Stimulated activated CD4-positive, alpha-beta T cell treated with anti-CD3 and anti-CD28 coated beads, Interleukin-1b, Interleukin-23, amount 100 ng/mL, for 1 hour (primary cell): ENCODE data around the gene CTNNA1.
"Not testable (repeated sequence)": the region's sequence is repeated elsewhere in the genome, so short reads cannot be mapped to it uniquely, and the experiment has no call there.

Experiments
- DNase-seq, 2 donors: peaks; one replicate each; pipeline ENCODE4 v3.0.0-alpha.2; 2020; ENCODE audit warnings: low read depth in 2 of 2

CTNNA1 gene

DNA sequence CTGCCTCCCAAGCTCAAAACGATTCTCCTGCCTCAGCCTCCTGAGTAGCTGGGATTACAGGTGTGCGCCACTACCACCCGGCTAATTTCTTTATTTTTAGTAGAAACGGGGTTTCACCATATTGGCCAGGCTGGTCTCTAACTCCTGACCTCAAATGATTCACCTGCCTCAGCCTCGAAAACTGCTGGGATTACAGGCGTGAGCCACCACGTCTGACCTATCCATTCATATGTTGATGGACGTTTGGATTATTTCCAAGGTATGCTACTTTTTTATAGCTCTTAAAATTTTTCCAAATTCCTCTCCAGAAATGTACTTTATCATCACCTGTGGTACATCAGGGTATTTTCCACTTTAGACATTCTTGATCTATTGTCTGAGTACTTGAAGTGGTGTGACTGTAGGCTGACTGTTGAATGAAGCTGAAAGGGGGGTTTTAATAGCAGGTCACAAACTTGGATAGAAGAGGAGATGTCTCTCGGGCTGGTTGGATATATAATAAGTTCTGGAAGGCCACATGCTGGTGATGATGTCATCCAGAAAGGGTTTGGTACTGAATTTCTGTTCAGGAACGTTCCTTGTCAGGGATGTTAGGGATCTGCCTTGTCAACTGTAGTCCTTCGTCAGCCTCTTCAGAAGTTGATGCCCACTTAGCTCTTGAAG, 7.4 kb downstream of the CTNNA1 start:
- DNase-seq, result no peak

DNA sequence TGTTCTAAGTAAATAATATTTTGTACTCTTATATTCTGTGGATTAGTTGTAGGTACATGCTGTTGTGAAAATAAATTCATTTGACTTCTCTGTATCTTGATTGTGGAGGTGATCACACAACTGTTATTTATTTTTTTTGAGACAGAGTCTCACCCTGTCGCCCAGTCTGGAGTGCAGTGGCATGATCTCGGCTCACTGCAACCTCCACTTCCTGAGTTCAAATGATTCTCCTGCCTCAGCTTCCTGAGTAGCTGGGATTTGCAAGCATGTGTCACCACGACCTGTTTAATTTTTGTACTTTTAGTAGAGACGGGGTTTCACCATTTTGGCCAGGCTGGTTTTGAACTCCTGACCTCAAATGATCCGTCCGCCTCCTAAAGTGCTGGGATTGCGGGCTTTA, 7.9 kb downstream of the CTNNA1 start:
- not testable (repeated sequence) for DNase-seq

GRCh38 chr5:138761670-138762069, 8.4 kb downstream of the CTNNA1 start:
- not testable (repeated sequence) for DNase-seq

- DNase-seq, result no peak
Observed at GRCh38 chr5:138762110-138762509, 8.9 kb downstream of the CTNNA1 start.

GRCh38 chr5:138763037-138763778, 10.0 kb downstream of the CTNNA1 start:
- DNase-seq, result no peak

GRCh38 chr5:138770291-138770690, 17.1 kb downstream of the CTNNA1 start:
- no peak for DNase-seq

GRCh38 chr5:138770977-138771376, 17.8 kb downstream of the CTNNA1 start:
- no peak for DNase-seq

GRCh38 chr5:138772986-138773594, 19.9 kb downstream of the CTNNA1 start:
- DNase-seq, result no peak

DNA sequence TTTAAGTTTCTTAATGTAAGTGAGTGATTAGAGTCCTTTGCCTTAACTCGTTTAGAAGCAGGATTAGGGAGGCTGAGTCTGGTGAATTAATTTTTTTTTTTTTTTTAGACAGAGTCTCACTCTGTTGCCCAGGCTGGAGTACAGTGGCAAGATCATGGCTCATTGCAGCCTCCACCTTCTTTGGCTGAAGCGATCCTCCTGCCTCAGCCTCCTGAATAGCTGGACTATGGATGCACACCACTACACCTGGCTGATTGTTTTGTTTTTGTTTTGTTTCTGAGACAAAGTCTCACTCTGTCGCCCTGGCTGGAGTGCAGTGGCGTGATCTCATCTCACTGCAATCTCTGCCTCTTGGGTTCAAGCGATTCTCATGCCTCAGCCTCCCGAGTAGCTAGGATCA, 20.4 kb downstream of the CTNNA1 start:
- not testable (repeated sequence) for DNase-seq

DNA sequence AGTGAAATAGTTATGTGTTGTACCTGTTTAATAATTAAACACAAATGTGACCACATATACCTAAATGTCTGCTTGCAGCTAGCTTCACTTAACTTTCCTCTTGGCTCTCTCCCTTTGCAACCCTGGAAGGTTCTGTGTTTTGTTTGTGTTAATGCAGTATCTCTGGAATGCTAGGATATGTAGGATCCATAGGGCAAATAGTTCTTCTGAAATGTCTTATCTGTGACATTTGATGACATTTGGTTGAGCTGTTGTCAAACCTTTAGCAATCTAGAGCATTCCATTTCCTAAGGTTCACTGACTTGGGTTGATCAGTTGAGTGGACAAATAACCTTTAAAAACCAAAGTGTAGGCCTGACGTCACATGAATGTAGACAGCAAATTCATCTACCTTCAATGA, 21.8 kb downstream of the CTNNA1 start:
- DNase-seq, result no peak

DNA sequence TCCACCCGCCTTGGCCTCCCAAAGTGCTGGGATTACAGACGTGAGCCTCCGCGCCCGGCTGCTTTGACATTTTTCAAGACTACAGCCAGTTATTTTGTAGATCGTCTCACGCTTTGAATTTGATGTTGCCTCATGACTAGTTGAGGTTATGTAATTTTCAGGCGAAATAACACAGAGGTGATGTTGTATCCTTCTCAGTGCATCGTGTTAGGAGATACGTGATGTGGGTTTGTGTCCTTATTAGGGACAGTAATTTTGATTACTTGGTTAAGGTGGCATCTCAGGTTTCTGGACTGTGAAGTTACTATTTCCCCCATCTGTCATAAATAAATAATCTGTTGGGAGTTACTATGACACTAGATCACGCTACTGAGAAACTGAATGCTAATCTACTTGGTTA, 25.0 kb downstream of the CTNNA1 start:
- no peak for DNase-seq

- DNase-seq, result no peak
Observed at GRCh38 chr5:138783976-138784375, 30.8 kb downstream of the CTNNA1 start.

DNA sequence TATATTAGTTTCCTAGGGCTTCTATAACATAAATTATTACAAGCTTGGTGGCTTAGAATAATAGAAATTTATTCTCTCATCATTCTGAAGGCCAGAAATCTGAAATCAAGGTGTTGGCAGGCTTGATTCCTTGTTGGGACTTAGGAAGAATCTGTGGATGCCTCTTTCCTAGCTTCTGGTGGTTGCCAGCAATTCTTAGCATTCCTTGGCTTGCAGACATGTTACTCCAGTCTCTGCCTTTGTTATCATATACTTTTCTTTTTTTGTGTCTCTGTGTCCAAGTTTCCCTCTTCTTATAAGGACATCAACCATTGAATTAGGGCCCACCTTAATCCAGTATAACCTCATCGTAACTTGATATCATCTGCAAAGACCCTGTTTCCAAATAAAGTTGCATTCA, 31.4 kb downstream of the CTNNA1 start:
- DNase-seq, result no peak

GRCh38 chr5:138789771-138790242, 36.6 kb downstream of the CTNNA1 start:
- no peak for DNase-seq

- no peak for DNase-seq
Observed at GRCh38 chr5:138790684-138791083, 37.5 kb downstream of the CTNNA1 start.

DNA sequence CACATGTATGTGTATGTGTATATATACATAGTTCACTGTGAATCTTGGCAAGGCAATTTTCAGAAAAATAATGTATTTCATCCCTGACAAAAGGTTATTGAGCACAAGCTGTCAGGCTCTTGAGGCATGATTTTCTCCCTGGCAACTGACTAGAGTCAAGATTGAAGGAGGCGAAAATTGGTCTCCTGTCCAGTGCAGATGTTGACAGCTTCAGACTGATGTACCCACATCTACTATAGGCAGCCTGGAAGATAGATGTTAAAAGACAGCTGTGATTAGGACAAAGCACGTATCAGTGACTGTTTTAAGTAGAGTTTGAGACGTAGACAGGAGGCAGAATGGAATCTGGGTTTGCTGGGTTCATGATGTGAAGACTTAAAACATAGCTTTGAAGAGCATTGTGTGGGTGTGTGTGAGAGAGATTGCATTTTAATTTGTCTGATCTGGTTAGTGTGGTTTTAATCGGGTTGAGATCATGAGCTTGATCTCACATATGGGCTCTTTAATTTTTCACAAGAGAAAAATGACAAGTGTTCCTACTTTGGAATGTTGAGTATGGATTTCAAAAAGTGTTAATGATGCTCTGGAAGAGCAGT, 39.1 kb downstream of the CTNNA1 start:
- no peak for DNase-seq

DNA sequence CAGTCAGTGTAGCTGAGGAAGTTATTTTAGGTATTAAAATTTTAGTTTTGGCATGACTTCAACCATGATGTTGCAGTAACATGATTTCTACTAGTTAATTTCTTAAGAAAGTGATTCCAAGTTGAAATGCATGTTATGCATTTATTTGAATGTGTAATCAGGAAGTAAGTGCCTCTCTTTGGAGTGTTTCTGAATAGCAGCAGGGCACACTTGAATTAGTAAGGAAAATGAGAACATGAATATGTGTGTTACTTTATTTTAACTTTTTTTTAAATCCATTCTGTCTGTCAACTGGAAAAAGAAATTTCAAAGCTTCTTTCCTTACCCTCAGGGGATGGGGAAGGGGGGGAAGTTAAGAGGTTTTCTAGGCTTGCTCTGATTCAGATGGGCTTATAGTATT, 40.4 kb downstream of the CTNNA1 start:
- no peak for DNase-seq

DNA sequence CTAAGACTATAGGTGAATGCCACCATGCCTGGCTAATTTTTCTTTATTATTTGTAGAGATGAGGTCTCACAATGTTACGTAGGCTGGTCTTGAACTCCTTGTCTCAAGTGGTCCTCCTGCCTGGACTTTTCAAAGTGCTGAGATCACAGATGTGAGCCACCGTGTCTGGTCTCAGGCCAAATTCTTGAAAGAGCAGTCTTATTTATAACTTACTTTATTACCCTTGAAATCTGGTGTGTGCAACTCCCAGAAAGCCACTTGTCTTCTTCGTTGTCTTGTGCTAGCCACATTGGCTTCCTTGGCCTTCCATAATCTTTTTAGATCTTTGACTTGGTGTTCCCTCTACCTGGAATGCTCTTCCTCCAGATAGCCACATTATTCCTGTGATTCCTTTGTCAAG, 50.1 kb downstream of the CTNNA1 start:
- DNase-seq, result no peak

- DNase-seq, result no peak
Observed at GRCh38 chr5:138803935-138804334, 50.7 kb downstream of the CTNNA1 start.

DNA sequence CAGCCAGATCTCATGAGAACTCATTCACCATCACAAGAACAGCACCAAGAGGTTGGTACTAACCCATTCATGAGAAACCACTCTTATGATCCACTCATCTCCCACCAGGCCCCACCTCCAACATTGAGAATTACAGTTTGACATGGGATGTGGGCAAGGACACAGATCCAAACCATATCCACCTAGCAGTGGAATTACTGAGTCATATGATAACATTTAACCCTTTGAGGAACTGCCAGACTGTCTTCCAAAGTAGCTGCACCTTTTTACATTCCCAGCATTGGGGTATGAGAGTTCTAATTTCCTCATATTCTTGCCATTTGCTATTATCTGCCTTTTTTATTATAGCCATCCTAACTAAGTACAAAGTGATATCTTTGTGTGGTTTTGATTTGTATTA, 51.9 kb downstream of the CTNNA1 start:
- DNase-seq, result no peak

- DNase-seq, result no peak
Observed at GRCh38 chr5:138807182-138807581, 54.0 kb downstream of the CTNNA1 start.

DNA sequence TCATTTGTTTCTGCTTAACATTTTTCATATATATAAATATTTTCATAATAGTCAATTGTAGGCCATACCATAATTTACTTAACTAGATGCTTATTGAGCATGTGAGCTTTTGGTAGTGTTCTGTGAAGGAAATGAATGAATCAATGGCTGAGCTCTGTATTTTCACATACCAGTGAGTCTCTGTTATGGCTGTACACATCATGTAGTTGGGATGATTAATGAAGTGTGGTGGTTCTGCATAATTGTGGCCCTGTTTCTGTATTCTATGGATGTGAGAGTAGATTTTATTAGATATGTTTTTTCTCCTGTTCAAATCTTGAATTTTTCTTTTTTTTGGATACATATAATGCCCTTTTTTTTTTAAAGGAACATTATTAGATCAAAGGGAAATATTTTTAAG, 56.2 kb downstream of the CTNNA1 start:
- no peak for DNase-seq

DNA sequence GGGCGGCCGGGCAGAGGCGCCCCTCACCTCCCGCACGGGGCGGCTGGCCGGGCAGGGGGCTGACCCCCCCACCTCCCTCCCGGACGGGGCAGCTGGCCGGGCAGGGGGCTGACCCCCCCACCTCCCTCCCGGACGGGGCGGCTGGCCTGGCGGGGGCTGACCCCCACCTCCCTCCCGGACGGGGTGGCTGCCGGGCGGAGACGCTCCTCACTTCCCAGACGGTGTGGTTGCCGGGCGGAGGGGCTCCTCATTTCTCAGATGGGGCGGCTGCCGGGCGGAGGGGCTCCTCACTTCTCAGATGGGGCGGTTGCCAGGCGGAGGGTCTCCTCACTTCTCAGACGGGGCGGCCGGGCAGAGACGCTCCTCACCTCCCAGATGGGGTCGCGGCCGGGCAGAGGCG, 57.6 kb downstream of the CTNNA1 start:
- not testable (repeated sequence) for DNase-seq
